ENCODE measurements around the gene AKT1S1.
A peak's percentile ranks its signal among the peaks of the same experiment; 100 is the strongest.
"Not testable (repeated sequence)": the region's sequence is repeated elsewhere in the genome, so short reads cannot be mapped to it uniquely, and the experiment has no call there.

Gene AKT1S1

GRCh38 chr19:49877020-49877878, at the start of gene AKT1S1, which contains the start of gene TBC1D17:
AKT1S1 (minus strand) TSS chr19:49877355; CDS start chr19:49873295, 4,060 bp downstream.
TBC1D17 (plus strand) TSS chr19:49877702; CDS start chr19:49877724, 22 bp downstream.
- peak; percentile 90 to 99 (median 98) for DNase-seq (ENCODE audit: low read depth in 3 of 3, low spot score in 1 of 3)

GRCh38 chr19:49926515-49926914, 49.4 kb upstream of the AKT1S1 start:
- no peak for DNase-seq (ENCODE audit: low read depth in 3 of 3, low spot score in 1 of 3)

GRCh38 chr19:49925486-49925885, 48.3 kb upstream of the AKT1S1 start:
- no peak for DNase-seq (ENCODE audit: low read depth in 3 of 3, low spot score in 1 of 3)

- DNase-seq (ENCODE audit: low read depth in 3 of 3, low spot score in 1 of 3), result not testable (repeated sequence)
These were observed 47.7 kb upstream of the AKT1S1 start for GRCh38 chr19:49924881-49925210.

- no peak for DNase-seq (ENCODE audit: low read depth in 3 of 3, low spot score in 1 of 3)
These were observed 47.1 kb upstream of the AKT1S1 start for GRCh38 chr19:49924004-49924880.

- no peak for DNase-seq (ENCODE audit: low read depth in 3 of 3, low spot score in 1 of 3)
These were observed 46.2 kb upstream of the AKT1S1 start for GRCh38 chr19:49923055-49924003.

- no peak for DNase-seq (ENCODE audit: low read depth in 3 of 3, low spot score in 1 of 3)
These were observed 45.0 kb upstream of the AKT1S1 start for GRCh38 chr19:49921871-49922795.

- DNase-seq (ENCODE audit: low read depth in 3 of 3, low spot score in 1 of 3), result no peak
These were observed 43.6 kb upstream of the AKT1S1 start for GRCh38 chr19:49920624-49921363.

GRCh38 chr19:49918089-49918488, 40.9 kb upstream of the AKT1S1 start:
- no peak for DNase-seq (ENCODE audit: low read depth in 3 of 3, low spot score in 1 of 3)

GRCh38 chr19:49916839-49917733, 39.9 kb upstream of the AKT1S1 start:
- no peak for DNase-seq (ENCODE audit: low read depth in 3 of 3, low spot score in 1 of 3)

GRCh38 chr19:49915271-49915670, 38.1 kb upstream of the AKT1S1 start:
- no peak for DNase-seq (ENCODE audit: low read depth in 3 of 3, low spot score in 1 of 3)

- no peak for DNase-seq (ENCODE audit: low read depth in 3 of 3, low spot score in 1 of 3)
These were observed 36.6 kb upstream of the AKT1S1 start for GRCh38 chr19:49913720-49914119.

- DNase-seq (ENCODE audit: low read depth in 3 of 3, low spot score in 1 of 3), result no peak
These were observed 36.0 kb upstream of the AKT1S1 start for GRCh38 chr19:49912965-49913685.

GRCh38 chr19:49911381-49912145, 34.4 kb upstream of the AKT1S1 start:
- no peak for DNase-seq (ENCODE audit: low read depth in 3 of 3, low spot score in 1 of 3)

GRCh38 chr19:49910179-49910578, 33.0 kb upstream of the AKT1S1 start:
- no peak for DNase-seq (ENCODE audit: low read depth in 3 of 3, low spot score in 1 of 3)
